Mucosa of gallbladder (tissue), 1 donor: Measurements from ENCODE around the gene PHF20. TPM values are rescaled to one million over a fixed set of nuclear protein-coding genes. Genes with fewer than 3 reads are reported as not detected.
"Not testable (repeated sequence)": the region's sequence is repeated elsewhere in the genome, so short reads cannot be mapped to it uniquely, and the experiment has no call there.

Experiments used
- DNase-seq: peaks from one replicate; pipeline ENCODE4 v3.0.0-alpha.2; 2020; ENCODE audit warnings: low spot score
- total RNA-seq: library from RNA; stranded (reverse); gene quantifications from one replicate; pipeline ENCODE4 v1.2.1, GENCODE V29; 2021
- donor health status: DM: no; HTN: no; CAD: no.

PHF20 gene
- 44.4 TPM for total RNA-seq

- DNase-seq = peak; percentile 99
These were observed at the start of gene PHF20 for GRCh38 chr20:35771689-35772562. TSS of gene PHF20 (plus strand) at chr20:35772015. CDS start at chr20:35801523, 29,508 bp downstream.

- DNase-seq = not testable (repeated sequence)
These were observed 48.6 kb upstream of the PHF20 start for GRCh38 chr20:35723275-35723639.

GRCh38 chr20:35723652-35724320 lies 48.0 kb upstream of the PHF20 start:
- DNase-seq = not testable (repeated sequence)

- DNase-seq = no peak
These were observed 47.2 kb upstream of the PHF20 start for GRCh38 chr20:35724321-35725230.

- DNase-seq = no peak
These were observed 44.7 kb upstream of the PHF20 start for GRCh38 chr20:35726842-35727711.

- DNase-seq = no peak
These were observed 42.5 kb upstream of the PHF20 start for GRCh38 chr20:35729283-35729807.

- no peak for DNase-seq
These were observed 41.8 kb upstream of the PHF20 start for GRCh38 chr20:35729836-35730582.

- DNase-seq = no peak
These were observed 41.0 kb upstream of the PHF20 start for GRCh38 chr20:35730583-35731468.

- no peak for DNase-seq
These were observed 40.4 kb upstream of the PHF20 start for GRCh38 chr20:35731469-35731788.

GRCh38 chr20:35731862-35732643 lies 39.8 kb upstream of the PHF20 start:
- DNase-seq = no peak

GRCh38 chr20:35732644-35732982 lies 39.2 kb upstream of the PHF20 start:
- DNase-seq = no peak

GRCh38 chr20:35734374-35734773 lies 37.4 kb upstream of the PHF20 start:
- DNase-seq = no peak

- DNase-seq = no peak
These were observed 36.8 kb upstream of the PHF20 start for GRCh38 chr20:35734777-35735649.

- DNase-seq = no peak
These were observed 35.9 kb upstream of the PHF20 start for GRCh38 chr20:35735826-35736470.

- no peak for DNase-seq
These were observed 33.9 kb upstream of the PHF20 start for GRCh38 chr20:35737865-35738333.

- no peak for DNase-seq
These were observed 33.2 kb upstream of the PHF20 start for GRCh38 chr20:35738410-35739179.
